Astrocyte (in vitro differentiated cells and primary cell): ENCODE measurements around the gene ENTPD8. TPM values are rescaled to one million over a fixed set of nuclear protein-coding genes. Genes with fewer than 3 reads are reported as not detected.

Experiments
- DNase-seq: peaks from one replicate; pipeline ENCODE4 v3.0.0-alpha.2; 2010; ENCODE audit warnings: low read depth
- FAIRE-seq: peaks from 2 replicates; lab custom pipeline; 2011; peaks lifted over from hg19 to GRCh38; lab: Jason Lieb, UNC
- H2AFZ ChIP-seq: 2 replicates; pipeline ENCODE4 v1.6.0; 2012; ENCODE audit warnings: low read depth, low read length, inconsistent platforms
- H3K27ac ChIP-seq: 2 replicates; pipeline ENCODE4 v1.5.1; 2011; ENCODE audit warnings: low read depth, low read length, inconsistent platforms
- H3K27me3 ChIP-seq: 2 replicates; pipeline ENCODE4 v1.6.0; 2011; ENCODE audit warnings: low read length, inconsistent platforms; ENCODE audit not compliant: insufficient read depth
- H3K36me3 ChIP-seq: 2 replicates; pipeline ENCODE4 v1.5.1; 2011; ENCODE audit warnings: low read length, inconsistent platforms; ENCODE audit not compliant: insufficient read depth
- H3K4me1 ChIP-seq: 2 replicates; pipeline ENCODE4 v1.5.1; 2011; ENCODE audit warnings: low read length, inconsistent platforms; ENCODE audit not compliant: insufficient read depth
- H3K4me2 ChIP-seq: 2 replicates; pipeline ENCODE4 v1.6.0; 2012; ENCODE audit warnings: low read length, inconsistent platforms
- H3K4me3 ChIP-seq: 2 replicates; pipeline ENCODE4 v1.5.1; 2011; ENCODE audit warnings: low read depth, mild to moderate bottlenecking, low read length, inconsistent platforms; ENCODE audit not compliant: insufficient read depth
- H3K79me2 ChIP-seq: 2 replicates; pipeline ENCODE4 v1.6.0; 2012; ENCODE audit warnings: mild to moderate bottlenecking, low read length, inconsistent platforms; ENCODE audit not compliant: insufficient read depth
- H3K9ac ChIP-seq: 2 replicates; pipeline ENCODE4 v1.6.0; 2012; ENCODE audit warnings: mild to moderate bottlenecking, low read length, inconsistent platforms
- H3K9me3 ChIP-seq: 2 replicates; pipeline ENCODE4 v1.5.1; 2012; ENCODE audit warnings: low read depth, mild to moderate bottlenecking, low read length, inconsistent platforms; ENCODE audit not compliant: insufficient read depth
- H4K20me1 ChIP-seq: 2 replicates; pipeline ENCODE4 v1.6.0; 2012; ENCODE audit warnings: low read length, inconsistent platforms; ENCODE audit not compliant: insufficient read depth
- H3K27ac Mint-ChIP-seq: one replicate; pipeline ENCODE4 v1.8.0; 2021; ENCODE audit warnings: mild to moderate bottlenecking, mixed read lengths; ENCODE audit not compliant: unreplicated experiment
- H3K27me3 Mint-ChIP-seq: one replicate; pipeline ENCODE4 v1.8.0; 2021; ENCODE audit warnings: low read depth, mixed read lengths; ENCODE audit not compliant: unreplicated experiment
- H3K36me3 Mint-ChIP-seq: one replicate; pipeline ENCODE4 v1.8.0; 2021; ENCODE audit warnings: low read depth, mixed read lengths; ENCODE audit not compliant: unreplicated experiment
- H3K4me1 Mint-ChIP-seq: one replicate; pipeline ENCODE4 v1.8.0; 2021; ENCODE audit warnings: low read depth, mixed read lengths; ENCODE audit not compliant: unreplicated experiment
- H3K4me3 Mint-ChIP-seq: one replicate; pipeline ENCODE4 v1.8.0; 2021; ENCODE audit warnings: mild to moderate bottlenecking, moderate library complexity, mixed read lengths; ENCODE audit not compliant: unreplicated experiment
- H3K9me3 Mint-ChIP-seq: one replicate; pipeline ENCODE4 v1.8.0; 2021; ENCODE audit warnings: mild to moderate bottlenecking, mixed read lengths; ENCODE audit not compliant: unreplicated experiment
- EZH2 ChIP-seq: IDR thresholded peaks from 2 replicates; pipeline ENCODE4 v1.6.1; 2012; ENCODE audit warnings: mild to moderate bottlenecking, low read length, inconsistent platforms; ENCODE audit not compliant: insufficient read depth
- total RNA-seq: library from RNA; stranded (reverse); gene quantifications from 2 replicates; pipeline ENCODE4 v1.2.1, GENCODE V29; 2021
- TF ChIP-seq, protein P1 (sequence below): IDR thresholded peaks from 2 replicates; pipeline ENCODE4 v1.5.1; 2011; ENCODE audit warnings: low read depth, mild to moderate bottlenecking, inconsistent platforms, low read length, moderate library complexity; ENCODE audit not compliant: insufficient read depth

The ENTPD8 gene
- total RNA-seq, 1 donor from 2014 or later, result 0.11 TPM

DNA sequence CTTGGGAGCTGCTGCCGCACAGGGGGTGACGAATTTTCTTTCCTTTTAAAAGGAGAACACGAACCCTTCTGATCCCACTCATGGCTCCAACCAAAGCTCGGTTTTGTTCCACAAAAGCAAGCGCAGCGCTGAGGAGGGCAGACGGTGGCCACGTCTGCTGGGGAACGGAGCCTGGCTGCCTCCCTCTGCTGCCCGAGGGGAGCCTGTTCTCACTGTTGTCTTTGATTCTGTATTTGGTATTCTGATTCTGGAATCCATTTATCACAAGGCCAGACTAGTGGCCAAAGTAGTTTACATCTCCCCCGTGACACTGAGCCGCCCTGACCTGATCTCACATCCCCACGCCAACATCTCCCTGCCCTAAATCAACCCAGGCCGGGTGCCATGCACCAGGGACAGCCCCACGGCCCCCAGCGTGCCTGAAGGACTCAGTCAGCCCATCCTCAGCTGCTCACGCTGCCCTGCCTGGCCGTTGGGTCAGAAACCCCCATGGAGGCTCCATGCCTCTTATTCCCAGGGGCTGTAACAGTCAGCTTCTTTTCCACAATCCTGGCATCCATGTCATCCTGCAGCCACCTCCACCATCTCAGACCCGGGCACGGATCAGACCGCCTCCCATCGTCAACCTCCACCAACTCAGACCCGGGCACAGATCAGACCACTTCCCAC lies 24.7 kb upstream of the ENTPD8 start:
- no peak overlapping the region for H3K27ac Mint-ChIP-seq
- H3K27me3 Mint-ChIP-seq, result peaks cover 8% of the 10 kb centered on the region

DNA sequence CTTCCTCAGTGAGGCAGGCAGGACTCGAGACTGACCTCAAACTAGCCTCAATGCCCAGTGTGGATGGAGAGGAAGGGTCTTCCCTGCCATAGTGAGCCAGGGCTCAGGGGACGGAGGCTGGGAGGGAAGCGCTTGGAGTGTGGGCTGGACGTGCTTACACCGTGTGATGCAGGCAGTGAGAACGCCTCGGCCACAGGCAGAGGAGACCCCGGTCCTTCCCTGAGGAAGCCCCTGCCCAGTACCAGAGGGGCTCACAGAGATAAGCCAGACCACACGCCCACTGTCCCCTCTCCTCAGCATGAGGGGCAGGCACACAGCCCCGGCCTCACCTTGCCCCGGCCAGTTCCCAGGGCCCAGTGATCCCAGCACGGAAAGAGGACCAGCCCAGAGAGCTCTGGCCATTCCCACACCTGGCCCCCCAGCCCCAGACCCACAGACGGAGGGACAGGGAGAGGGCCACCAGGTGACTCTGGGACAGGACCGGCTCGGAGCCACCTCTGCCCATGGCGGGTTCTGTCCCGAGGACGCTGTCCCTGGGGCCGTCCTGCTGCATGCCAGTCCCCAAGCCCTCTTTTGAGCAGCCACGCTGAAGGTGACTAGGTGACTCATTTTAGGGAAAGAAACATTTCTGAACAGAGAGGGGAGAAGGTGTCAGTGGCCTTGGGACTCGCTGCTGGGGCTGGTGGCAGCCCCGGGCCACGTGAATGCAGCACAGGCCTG lies 24.0 kb upstream of the ENTPD8 start:
- H3K36me3 ChIP-seq, result no peaks in the 10 kb centered on the region
- Mint-ChIP-seq H3K36me3 (peaks cover 3% of the 10 kb centered on the region), H3K9me3 (no peaks in the 10 kb centered on the region), H3K4me3 (no peak overlapping the region), H3K4me1 (no peaks in the 10 kb centered on the region), H3K27ac (no peak overlapping the region), H3K27me3 (peaks cover 8% of the 10 kb centered on the region)
- no peak for DNase-seq
- H3K27me3 ChIP-seq, result peaks cover 3% of the 10 kb centered on the region
- H4K20me1 ChIP-seq, result no peaks in the 10 kb centered on the region
- H3K9ac ChIP-seq, result no peak overlapping the region
- H3K27ac ChIP-seq, result no peak overlapping the region
- no peak overlapping the region for H3K4me3 ChIP-seq
- no peak overlapping the region for H3K4me2 ChIP-seq
- no peaks in the 10 kb centered on the region for H3K9me3 ChIP-seq
- no peak for TF ChIP-seq EZH2
- TF ChIP-seq, protein P1, sequence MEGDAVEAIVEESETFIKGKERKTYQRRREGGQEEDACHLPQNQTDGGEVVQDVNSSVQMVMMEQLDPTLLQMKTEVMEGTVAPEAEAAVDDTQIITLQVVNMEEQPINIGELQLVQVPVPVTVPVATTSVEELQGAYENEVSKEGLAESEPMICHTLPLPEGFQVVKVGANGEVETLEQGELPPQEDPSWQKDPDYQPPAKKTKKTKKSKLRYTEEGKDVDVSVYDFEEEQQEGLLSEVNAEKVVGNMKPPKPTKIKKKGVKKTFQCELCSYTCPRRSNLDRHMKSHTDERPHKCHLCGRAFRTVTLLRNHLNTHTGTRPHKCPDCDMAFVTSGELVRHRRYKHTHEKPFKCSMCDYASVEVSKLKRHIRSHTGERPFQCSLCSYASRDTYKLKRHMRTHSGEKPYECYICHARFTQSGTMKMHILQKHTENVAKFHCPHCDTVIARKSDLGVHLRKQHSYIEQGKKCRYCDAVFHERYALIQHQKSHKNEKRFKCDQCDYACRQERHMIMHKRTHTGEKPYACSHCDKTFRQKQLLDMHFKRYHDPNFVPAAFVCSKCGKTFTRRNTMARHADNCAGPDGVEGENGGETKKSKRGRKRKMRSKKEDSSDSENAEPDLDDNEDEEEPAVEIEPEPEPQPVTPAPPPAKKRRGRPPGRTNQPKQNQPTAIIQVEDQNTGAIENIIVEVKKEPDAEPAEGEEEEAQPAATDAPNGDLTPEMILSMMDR, result no peak
- FAIRE-seq, result no peak
- H2AFZ ChIP-seq, result no peak overlapping the region
- H3K79me2 ChIP-seq, result no peaks in the 10 kb centered on the region
- H3K4me1 ChIP-seq, result no peaks in the 10 kb centered on the region

More for the DNA sequence above, 24.7 kb upstream of the ENTPD8 start:
- Histone ChIP-seq H3K27me3 (peaks cover 3% of the 10 kb centered on the region), H3K36me3 (no peaks in the 10 kb centered on the region), H2AFZ (no peak overlapping the region), H3K27ac (no peak overlapping the region), H4K20me1 (no peaks in the 10 kb centered on the region), H3K79me2 (no peaks in the 10 kb centered on the region), H3K4me2 (no peak overlapping the region), H3K4me3 (no peak overlapping the region), H3K4me1 (no peaks in the 10 kb centered on the region), H3K9ac (no peak overlapping the region), H3K9me3 (no peaks in the 10 kb centered on the region)
- TF ChIP-seq, protein P1, result no peak
- TF ChIP-seq EZH2, result no peak
- Mint-ChIP-seq H3K4me3 (no peak overlapping the region), H3K36me3 (peaks cover 3% of the 10 kb centered on the region), H3K4me1 (no peaks in the 10 kb centered on the region), H3K9me3 (no peaks in the 10 kb centered on the region)
- no peak for DNase-seq
- no peak for FAIRE-seq
